ENCODE data around the gene LNPK. TPM values are rescaled to one million over a fixed set of nuclear protein-coding genes. Genes with fewer than 3 reads are reported as not detected.

LNPK gene
- total and polyA plus RNA-seq, 9 of the 15 experiments (the other 6 are each of a cell fraction or from before 2014, with no cell fraction given), result 6.4 to 40.4 (median 21.3) TPM

DNA sequence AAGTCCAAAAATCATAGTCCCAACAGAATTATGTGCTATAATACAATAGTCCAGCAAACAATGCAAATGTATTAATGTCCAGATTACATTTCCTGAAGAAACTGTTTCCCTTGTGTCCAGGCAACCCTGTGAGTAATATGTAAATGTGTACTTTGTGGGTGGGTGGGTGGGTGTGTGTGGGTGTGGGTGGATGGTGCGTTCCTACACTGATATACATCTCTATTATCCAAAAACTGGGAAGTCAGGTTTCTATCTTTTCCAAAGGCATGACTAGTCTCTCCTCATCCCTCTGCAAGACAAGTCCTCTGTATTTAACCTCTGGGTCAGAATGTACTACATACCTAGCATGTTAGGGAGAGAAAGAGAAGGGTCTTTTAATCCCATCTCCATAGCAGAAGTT is 71.6 kb downstream of the LNPK start (continued):
- TF ChIP-seq HMBOX1 (IDR thresholded peaks at IDR 0.05), result peak; percentile 47; the same call in 1 of the 2 replicates
- TF ChIP-seq, protein P1, sequence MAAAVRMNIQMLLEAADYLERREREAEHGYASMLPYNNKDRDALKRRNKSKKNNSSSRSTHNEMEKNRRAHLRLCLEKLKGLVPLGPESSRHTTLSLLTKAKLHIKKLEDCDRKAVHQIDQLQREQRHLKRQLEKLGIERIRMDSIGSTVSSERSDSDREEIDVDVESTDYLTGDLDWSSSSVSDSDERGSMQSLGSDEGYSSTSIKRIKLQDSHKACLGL (CRISPR knock-in tag; IDR thresholded peaks at IDR 0.05; ENCODE audit: borderline replicate concordance, poor library complexity, severe bottlenecking), result no peak
- no peak for TF ChIP-seq NFYB (IDR thresholded peaks at IDR 0.05; ENCODE audit: extremely low read depth, insufficient read length)
- no peak for TF ChIP-seq ZNF444 (CRISPR knock-in tag; IDR thresholded peaks at IDR 0.05)
- TF ChIP-seq, protein P2, sequence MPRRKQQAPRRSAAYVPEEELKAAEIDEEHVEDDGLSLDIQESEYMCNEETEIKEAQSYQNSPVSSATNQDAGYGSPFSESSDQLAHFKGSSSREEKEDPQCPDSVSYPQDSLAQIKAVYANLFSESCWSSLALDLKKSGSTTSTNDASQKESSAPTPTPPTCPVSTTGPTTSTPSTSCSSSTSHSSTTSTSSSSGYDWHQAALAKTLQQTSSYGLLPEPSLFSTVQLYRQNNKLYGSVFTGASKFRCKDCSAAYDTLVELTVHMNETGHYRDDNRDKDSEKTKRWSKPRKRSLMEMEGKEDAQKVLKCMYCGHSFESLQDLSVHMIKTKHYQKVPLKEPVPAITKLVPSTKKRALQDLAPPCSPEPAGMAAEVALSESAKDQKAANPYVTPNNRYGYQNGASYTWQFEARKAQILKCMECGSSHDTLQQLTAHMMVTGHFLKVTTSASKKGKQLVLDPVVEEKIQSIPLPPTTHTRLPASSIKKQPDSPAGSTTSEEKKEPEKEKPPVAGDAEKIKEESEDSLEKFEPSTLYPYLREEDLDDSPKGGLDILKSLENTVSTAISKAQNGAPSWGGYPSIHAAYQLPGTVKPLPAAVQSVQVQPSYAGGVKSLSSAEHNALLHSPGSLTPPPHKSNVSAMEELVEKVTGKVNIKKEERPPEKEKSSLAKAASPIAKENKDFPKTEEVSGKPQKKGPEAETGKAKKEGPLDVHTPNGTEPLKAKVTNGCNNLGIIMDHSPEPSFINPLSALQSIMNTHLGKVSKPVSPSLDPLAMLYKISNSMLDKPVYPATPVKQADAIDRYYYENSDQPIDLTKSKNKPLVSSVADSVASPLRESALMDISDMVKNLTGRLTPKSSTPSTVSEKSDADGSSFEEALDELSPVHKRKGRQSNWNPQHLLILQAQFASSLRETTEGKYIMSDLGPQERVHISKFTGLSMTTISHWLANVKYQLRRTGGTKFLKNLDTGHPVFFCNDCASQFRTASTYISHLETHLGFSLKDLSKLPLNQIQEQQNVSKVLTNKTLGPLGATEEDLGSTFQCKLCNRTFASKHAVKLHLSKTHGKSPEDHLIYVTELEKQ (CRISPR knock-in tag; IDR thresholded peaks at IDR 0.05), result no peak
- no peak for TF ChIP-seq BRF2 (IDR thresholded peaks at IDR 0.05; ENCODE audit: borderline replicate concordance, insufficient read depth, insufficient read length)
- no peak for TF ChIP-seq BRD4 (IDR thresholded peaks at IDR 0.05)
- no peak for TF ChIP-seq SLC30A9 (CRISPR knock-in tag; IDR thresholded peaks at IDR 0.05)

Measured in K562 (cell line).